ENCODE results near the gene MFAP5.

- TF ChIP-seq CTCF (IDR thresholded peaks at IDR 0.05; ENCODE audit: poor library complexity, severe bottlenecking) (no peak), POLR2AphosphoS5 (IDR thresholded peaks at IDR 0.05) (no peak), RAD21 (conservative IDR thresholded peaks at IDR 0.05) (no peak), REST (IDR thresholded peaks at IDR 0.05; ENCODE audit: borderline replicate concordance) (no peak), MXI1 (conservative IDR thresholded peaks at IDR 0.05; ENCODE audit: poor library complexity, severe bottlenecking) (no peak), EZH2 (IDR thresholded peaks at IDR 0.05; ENCODE audit: borderline replicate concordance, insufficient read depth, low read length, poor library complexity, severe bottlenecking) (no peak)
Measured at GRCh38 chr12:8655421-8655820, 7.2 kb downstream of the MFAP5 start.

Measured in neural cell (in vitro differentiated cells).